Stimulated activated CD8-positive, alpha-beta memory T cell treated with anti-CD3 and anti-CD28 coated beads, Interleukin-7, amount 100 ng/mL, for 24 hours (primary cell): ENCODE results near the gene GAD2.

Source experiments
- DNase-seq: peaks from one replicate; pipeline ENCODE4 v3.0.0-alpha.2; 2020; ENCODE audit warnings: low read depth

Gene GAD2

DNA sequence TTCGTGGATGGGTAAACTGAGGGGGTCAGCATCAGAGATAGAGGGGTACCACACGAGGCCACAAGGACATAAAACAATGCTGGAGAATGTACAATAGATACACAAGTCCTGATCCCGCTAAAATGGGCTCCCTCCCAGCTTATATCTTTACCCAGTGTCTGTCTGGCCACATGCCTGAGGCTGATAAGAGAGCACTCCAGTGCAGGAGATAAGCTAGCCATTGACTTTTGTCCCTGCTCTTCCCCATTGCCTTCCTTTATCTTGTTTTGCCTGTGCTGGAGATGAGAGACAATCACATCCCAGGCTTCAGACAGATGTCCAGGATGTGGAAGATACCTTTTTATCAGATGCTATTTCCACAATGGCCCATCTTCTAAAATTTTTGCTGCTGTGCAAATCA lies 6.0 kb downstream of the GAD2 start:
- no peak for DNase-seq

DNA sequence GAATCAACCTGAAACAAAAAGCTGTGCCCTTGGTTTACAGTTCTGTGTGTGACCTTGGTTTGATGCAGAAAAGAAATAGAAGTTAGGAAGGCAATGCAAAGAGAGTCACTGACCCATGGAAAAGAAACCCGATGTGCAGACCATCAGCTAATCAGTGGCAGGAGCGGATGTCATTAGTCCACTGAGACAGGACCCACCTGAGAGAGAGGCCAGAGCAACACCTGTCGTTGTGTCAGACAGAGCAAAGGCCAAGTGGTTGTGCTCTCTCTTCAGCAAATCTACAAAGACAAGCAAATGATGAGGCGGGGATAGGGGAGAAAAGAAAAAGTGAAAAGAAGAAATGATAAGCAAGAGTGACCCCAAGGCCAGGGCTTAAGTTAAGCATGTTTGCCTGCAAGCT lies 8.7 kb downstream of the GAD2 start:
- no peak for DNase-seq

- DNase-seq: no peak
Observed at GRCh38 chr10:26227786-26228185, 11.2 kb downstream of the GAD2 start.

- no peak for DNase-seq
Observed at GRCh38 chr10:26232174-26232573, 15.6 kb downstream of the GAD2 start.

GRCh38 chr10:26235761-26236160 lies 19.2 kb downstream of the GAD2 start:
- no peak for DNase-seq

- no peak for DNase-seq
Observed at GRCh38 chr10:26238378-26238777, 21.8 kb downstream of the GAD2 start.

DNA sequence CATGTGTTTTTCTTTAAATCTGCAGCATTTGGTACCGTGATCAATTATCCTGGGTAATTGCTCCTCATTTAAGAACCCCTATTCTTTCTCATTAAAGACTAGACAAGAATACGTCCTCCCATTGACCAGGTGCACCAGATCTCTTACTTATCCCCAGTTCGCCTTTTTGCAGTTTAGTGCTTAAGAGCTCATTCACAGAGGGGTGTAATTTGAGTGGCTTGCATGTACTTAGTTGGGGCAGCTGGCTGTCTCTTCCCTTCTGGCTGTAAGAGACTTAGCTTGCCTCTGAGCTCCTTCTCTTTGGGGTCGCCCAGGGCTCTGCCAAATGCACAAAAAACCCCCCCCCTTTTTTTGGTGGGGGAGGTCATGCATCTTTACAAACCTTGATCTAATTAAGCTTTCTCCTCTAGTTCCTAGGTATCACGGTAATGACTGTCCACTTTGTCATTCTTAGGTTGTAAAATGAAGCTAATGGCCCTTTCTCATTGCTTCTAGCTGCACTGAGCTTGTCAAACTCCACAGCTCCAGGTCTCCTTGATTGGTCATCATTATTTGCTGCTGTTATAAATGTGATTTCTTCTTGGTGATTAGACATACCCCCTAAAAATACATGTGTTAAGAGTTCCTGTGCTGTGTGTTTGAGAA lies 26.3 kb downstream of the GAD2 start:
- DNase-seq: no peak

DNA sequence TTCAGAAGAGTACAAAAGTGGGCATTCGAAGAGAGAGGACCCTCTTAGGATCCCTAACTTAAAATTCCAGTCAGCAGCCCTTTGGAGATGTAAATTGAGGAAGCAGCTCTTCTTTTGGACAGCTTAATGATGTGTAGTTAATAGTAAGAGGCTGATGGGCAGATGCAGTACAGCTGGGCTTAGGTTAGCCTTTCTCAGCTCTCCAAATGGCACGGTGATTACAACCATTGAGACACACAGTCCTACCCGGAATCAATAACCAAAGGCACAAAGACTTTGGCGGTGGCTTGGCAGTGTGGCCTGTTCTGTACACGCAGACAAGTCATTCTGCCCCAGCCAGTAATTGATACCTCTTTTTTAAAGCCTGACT lies 26.8 kb downstream of the GAD2 start:
- DNase-seq: no peak

DNA sequence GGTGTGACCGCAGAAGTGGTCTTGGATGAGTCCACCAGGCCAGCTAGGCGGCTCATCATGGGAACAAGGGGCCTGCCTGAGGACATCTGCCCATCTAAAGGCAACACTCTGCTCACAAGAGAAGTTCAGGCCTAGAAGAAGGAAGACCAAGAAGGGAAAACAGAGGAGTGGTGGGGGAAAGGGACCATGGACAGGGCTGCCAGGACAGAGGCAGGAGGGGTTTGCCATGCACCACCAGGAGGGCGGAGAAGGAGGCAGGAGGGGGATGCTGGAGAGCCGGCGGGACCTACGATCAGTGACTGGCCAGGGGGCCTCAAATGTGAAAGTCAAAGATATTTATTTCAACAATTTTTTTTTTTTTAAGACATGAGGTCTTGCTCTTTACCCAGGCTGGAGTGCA lies 33.1 kb downstream of the GAD2 start:
- DNase-seq: no peak

DNA sequence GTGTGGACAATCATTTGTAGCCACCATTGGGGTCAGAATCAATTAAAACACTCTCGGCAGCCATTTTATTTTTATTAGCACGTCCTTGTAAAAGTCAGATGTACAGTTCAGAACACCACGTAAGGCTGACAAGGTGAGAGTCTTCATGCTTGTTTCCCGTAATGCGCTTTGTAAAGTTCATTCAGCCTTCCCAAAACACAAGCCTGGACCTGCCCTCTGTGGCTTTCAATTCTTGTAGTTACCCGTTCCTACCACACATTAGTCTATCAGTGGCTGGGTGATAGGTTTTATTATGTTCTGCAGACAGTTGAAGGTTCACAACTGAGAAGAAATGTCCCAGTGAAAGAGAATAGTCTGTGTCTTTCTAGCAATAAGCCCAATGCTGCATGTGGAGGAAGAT lies 35.4 kb downstream of the GAD2 start:
- DNase-seq: no peak

DNA sequence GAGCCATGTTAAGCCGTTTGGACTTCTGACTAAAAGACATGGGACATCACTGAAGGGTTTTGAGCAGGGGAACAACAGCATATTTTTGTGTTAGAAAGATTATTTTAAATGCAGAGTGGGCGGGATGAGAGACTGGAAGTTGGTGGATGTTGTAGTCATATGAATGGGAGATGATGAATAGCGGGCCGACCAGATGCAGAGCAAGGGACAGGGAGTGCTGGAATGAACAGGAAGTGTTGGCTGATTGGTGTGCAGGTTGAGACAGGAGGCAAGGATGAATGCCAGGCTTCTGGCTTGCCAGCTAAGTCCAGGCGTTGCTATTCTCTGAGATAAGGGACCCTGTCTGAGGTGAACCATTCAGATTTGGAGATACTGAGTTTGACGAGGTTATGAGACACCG lies 38.0 kb downstream of the GAD2 start:
- no peak for DNase-seq

DNA sequence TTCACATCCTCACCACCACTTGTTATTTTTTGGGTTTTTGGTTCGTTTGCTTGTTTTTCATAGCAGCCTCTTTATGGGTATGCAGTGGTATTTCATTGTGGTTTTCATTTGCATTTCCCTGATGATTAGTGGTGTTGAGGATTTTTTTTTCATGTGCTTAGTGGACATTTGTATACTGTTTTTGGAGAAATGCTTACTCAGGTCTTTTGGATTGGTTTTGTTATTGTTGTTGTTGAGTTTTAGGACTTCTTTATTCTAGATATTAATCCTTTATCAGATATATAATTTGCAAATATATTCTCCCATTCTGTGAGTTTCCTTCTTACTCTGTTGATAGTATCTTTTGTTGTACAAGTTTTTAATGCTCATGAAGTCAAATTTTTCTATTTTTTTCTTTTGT lies 42.8 kb downstream of the GAD2 start:
- no peak for DNase-seq

DNA sequence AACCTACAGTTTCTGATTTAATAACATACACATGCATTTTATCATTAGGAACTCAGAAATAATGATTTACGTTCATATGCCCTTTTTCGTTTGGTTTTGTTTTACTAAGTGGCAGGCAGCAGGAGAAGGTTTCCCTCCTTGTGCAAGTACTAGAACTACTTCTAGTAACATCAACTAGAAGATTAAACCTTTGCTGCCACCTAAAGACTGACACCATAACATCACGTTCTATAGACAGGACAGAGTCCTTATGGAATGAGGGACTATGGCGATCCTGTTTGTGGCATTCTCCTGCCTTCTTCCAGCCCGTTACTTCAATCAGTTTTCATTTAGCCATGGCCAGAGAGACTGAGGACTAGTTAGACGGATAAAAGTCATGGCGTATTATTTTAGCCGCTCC lies 53.2 kb downstream of the GAD2 start:
- DNase-seq: no peak

- DNase-seq: no peak
Observed at GRCh38 chr10:26274391-26274790, 57.8 kb downstream of the GAD2 start.

DNA sequence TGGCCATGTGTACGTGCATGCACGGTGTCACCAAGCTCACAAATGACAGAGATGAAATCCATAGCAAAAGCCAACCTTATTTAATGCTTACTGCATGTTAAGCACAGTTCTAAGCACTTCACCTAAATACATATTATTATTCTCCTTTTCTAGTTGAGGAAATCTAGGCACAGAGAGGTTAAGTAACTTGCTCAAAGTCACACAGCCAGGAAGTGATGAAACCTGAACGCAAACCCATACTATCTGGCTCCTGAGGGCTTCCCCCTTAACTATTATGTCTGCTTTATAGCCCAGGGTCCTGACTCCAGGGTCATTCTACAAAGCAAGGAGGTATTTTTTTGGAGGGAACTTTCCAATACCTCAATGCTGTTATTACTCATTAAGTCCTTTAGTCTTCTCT lies 61.7 kb downstream of the GAD2 start:
- DNase-seq: no peak

DNA sequence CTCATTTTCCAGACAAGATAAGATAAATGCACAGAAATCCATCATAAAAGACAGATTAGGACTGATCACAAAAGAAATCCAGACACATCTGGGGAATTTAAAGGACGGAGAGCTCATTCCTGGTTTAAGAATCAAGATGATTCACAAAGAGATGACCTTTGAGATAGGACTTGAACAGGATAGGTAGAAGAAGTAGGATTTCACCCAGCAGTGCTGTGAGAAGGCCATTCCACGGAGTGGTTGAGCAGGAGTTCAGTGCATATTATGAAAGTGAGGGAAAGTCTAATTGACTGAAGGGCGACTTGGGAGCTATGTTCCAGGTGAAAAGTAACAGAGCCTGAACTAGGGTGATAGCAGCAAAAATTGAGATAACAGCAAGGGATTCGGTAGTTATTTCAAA lies 73.7 kb downstream of the GAD2 start:
- DNase-seq: no peak

DNA sequence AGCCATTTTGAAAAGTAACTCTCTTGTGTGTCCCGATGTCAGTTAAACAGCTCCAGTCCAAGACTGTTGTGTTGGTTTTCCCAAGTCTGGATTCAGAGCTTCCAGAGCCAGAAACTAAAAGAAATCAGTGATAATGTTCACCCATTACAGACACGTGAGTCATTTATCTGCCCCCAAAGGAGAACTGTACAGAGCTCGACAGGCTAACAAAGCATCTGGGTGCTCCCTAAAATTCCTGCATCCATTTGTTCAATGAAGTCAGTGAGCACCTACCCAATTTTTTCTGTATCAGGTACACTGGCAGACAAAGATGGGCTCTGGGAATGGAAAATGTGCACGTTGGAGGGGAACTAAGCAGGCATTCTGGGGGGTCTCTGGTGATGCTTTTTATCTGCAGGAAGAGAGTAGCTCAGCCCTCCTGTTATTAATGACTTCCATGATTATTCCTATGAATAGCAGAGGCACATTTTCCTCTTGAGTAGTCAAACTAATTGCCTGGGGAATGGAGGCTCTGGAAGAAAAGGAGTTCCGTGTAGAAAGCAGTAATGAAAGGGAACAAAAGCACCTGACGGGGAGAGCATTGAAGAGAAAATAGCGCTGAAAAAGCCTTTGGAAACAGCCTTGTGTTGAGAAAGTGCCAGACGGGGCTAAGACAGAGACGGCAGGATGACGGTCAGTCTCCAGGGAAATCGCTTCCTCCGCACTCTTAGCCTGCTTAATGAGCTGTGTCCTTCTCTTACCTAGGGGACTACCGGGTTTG lies 75.3 kb downstream of the GAD2 start:
- DNase-seq: no peak

DNA sequence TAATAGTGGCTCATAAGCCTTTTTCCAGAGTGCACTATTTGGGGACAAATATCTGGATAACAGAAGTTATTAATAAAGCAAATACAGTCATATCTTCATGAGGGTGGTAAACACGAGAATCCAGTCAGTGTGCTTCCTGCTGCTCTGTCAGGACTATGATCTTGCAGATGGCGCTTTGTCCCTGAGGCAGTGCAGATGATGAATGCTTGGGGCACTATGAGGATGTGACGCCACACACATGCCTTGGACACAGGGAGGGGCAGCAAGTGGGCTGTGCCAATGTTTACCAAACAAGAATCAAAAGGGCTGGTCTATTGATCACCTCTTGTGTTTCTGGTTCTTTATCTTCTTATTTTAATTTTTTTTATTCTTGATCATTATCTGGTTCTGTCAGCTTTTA lies 79.8 kb downstream of the GAD2 start:
- no peak for DNase-seq

- DNase-seq: no peak
Observed at GRCh38 chr10:26300001-26300400, 83.4 kb downstream of the GAD2 start.

- no peak for DNase-seq
Observed at GRCh38 chr10:26303366-26303765, 86.8 kb downstream of the GAD2 start.

- no peak for DNase-seq
Observed at GRCh38 chr10:26310361-26310760, 93.8 kb downstream of the GAD2 start.

DNA sequence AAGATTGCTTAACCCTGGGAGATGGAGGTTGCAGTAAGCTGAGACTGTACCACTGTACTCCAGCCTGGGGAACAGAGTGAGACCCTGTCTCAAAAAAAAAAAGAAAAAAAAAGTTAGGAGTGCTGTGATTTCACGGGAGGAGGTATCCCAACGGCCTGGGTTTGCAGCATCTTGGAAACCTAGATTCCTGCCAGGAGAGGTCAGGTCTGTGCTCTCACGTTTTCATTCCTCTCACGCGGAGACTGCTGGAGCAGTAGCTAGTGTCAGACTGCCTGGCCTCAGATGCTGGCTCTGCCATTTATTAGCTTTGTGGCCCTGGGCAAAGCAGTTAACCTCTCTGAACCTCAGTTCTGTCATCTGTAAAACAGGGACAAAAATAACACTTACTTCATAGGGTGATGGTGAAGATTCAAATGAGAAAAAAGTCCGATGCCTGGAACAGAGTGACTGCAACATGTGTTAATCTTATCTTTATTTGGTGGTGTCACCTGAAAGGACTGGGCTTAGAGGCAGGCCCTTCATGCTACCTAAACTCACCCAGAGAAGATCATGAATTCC lies 94.9 kb downstream of the GAD2 start:
- no peak for DNase-seq

DNA sequence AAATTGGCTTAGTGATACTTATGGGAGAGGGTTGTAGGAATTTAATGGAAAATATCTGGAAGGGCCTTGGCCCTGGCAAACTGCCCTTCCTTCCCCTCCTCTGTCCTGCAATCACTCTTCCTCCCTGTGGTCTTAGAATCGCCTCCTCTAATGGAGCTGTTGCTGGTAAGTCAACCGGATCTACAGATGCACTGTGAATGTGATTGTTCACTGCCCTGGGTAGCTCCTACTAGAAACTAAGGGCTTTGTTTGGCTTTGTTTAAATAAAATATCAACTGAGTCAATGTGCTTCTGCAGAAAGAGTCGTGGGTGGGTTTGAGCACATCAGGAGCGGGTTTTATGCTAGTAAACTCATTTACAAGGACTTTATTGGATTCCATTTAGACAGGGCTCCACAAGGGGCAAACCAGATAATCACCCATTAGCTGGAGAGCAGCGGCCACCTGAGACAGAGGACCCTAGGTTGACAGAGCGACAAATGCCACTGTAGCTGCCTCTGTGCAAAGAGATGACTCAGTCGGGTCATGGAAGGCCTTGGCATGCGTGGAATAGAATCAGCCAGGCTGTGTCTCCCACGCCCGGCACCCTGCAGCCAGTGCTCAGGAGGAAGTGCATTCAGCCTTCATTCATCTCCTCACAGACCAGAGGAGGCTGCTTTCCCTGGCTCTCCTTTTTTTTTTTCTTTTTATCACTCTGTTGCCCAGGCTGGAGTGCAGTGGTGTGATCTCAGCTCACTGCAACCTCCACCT lies 97.9 kb downstream of the GAD2 start:
- no peak for DNase-seq
